GM18520 (cell line): Measurements from ENCODE around the gene CIC.

Source experiments
- ATAC-seq: cut with Tn5 transposase; IDR thresholded peaks from one replicate; pipeline ENCODE4 v1.9.1; 2021; ENCODE audit not compliant: unreplicated experiment

The CIC gene

DNA sequence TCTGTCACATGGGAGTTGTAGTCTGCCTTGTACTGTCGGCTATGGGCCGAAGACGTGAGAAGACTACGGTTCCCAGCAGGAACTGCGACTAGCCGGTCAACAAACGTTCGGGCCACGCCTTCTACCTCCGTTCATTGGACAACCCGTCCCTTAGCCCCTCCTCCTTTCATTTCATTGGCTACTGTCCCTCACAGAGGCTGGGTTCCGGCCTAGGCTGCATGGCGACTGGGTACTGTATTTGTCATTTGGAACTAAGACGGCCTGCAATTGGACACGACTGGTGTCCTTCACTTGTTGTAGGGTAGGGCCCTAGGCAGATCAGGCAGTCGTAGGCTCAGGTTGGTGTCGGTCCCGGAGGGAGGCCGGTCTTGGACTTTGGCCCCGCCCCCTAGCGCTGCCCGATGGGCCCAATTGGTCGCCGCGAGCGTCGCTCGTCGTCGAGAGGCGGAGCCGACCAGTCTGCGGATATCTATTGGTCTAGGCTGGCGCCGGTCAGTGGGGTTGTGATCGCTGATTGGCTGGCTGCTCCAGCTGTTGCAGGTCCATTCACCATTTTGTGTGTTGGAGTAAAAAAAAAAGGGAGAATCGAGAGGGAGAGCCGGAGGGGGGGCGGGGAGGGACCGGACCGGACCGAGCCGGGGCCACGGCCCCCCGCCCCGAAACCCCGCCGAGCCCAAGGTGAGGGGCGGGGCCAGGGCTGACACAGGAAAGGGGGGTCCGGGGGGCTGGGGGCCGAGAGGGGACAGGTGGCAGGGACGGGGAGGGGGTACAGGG, at the start of gene CIC:
Gene CIC (plus strand): TSS at position 549 of the 774 bp plus-strand sequence. CDS start 2,532 bp downstream, outside the sequence.
- ATAC-seq = peak; percentile 70

DNA sequence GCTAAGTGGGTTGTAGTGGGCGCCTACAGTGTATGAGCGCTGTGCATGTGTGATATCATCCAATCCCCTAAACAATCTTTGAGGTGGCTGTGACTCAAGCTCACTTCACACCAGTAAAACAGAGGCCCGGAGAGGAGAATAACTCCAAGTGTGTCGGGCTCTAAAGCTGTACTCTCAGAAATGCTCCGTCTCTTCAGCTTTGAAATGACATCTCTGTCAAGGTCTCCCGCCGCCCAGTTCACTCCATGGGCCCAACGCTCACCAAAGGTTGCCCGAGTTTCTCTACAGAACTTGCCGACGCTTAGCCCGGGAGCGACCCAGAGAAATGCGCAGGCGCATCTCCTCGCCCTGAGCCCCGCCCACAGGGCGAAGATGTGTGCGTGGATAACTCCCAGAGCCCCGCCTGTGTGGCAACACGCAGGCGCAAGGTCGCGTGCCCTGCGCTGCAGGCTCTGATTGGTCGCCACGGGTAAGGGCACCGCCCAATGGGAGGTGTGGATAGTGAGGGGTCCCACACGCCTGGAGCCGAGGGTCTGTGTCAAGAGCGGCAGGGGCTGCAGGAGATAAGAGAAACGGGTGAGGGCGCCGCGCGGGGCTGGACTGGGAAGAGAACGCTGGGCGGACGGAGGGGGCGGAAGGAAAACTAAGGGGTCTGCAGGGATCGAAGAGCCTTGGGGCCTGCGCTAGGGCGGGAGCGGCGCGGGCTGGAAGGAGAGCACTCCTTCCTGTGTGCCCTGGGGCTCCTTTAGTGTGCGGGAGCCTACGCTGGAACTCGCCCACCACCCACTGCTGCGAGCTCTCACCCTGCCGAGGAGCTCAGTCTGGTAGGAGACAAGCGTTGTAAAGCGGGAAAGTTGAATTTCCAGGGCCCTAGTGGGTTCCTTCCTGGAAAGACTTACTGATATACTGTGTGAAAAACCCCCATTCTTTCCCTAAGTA, 49.0 kb upstream of the CIC start, which contains the start of gene ZNF526:
Gene ZNF526 (plus strand): TSS at position 501 of the 939 bp plus-strand sequence. CDS start 4,092 bp downstream, outside the sequence.
- peak; percentile 72 for ATAC-seq

DNA sequence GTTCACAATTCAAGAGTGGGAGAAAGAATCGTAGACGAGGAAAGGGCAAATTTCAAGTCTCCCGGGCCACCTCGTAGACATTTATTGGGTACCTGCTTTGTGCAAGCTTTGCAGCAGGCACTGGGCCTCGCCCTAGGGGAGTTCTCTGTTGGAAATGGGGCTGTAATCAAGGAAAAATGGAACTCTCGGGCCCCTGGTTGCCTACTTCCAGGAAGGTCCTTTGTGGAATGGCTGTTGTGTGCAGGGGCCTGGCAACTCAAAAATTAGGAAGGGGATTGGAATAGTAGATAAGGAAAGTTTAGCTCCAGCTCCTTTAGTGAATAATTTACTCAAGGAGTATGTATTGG, 48.3 kb upstream of the CIC start:
- no peak for ATAC-seq

DNA sequence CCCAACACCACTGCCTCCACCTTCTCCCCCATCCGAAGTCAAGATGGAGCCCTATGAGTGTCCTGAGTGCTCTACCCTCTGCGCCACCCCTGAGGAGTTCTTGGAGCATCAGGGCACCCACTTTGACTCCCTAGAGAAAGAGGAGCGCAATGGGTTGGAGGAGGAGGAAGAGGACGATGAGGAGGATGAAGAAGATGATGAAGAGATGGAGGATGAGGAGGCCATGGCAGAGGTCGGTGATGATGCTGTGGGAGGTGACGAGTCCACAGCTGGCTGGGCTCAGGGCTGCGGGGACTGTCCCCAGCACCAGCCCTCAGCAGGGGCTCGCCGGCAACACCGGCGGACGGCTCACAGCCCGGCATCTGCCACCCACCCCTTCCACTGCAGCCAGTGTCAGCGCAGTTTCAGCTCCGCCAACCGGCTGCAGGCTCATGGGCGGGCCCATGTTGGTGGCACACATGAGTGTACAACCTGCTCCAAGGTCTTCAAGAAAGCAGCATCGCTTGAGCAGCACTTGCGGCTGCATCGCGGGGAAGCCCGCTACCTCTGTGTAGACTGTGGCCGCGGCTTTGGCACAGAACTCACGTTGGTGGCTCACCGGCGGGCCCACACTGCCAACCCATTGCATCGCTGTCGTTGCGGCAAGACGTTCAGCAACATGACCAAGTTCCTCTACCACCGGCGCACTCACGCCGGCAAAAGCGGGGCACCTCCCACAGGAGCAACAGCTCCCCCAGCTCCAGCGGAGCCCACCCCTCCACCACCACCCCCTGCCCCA, 43.9 kb upstream of the CIC start:
- ATAC-seq = no peak

- no peak for ATAC-seq
Measured at GRCh38 chr19:42225718-42226292, 43.2 kb upstream of the CIC start.

DNA sequence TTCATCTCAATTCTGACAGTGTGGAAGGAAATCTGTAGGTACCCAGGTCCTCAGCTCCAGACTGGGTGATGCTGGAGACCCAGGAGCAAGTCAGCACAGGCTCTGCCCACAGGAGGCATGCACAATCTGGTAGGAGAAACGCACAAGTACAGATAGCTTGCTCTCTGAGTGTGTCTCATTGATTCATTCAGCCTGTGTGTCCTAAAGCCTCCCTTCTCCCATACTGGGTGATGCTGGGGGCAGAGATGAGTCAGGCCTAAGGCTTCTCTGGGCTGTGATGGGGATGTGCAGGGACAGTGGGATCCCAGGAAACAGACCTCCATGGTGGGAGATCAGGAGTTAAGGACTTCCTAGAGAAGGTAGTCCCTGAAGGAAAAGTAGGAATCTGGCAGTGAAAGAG, 42.2 kb upstream of the CIC start:
- no peak for ATAC-seq

- ATAC-seq = no peak
Measured at GRCh38 chr19:42228641-42229040, 40.4 kb upstream of the CIC start.

- no peak for ATAC-seq
Measured at GRCh38 chr19:42229301-42229854, 39.7 kb upstream of the CIC start.

GRCh38 chr19:42229855-42230351, 39.1 kb upstream of the CIC start:
- ATAC-seq = no peak

GRCh38 chr19:42230571-42230970, 38.5 kb upstream of the CIC start:
- ATAC-seq = no peak

GRCh38 chr19:42232435-42232834, 36.6 kb upstream of the CIC start:
- no peak for ATAC-seq

GRCh38 chr19:42233106-42233505, 35.9 kb upstream of the CIC start:
- no peak for ATAC-seq

DNA sequence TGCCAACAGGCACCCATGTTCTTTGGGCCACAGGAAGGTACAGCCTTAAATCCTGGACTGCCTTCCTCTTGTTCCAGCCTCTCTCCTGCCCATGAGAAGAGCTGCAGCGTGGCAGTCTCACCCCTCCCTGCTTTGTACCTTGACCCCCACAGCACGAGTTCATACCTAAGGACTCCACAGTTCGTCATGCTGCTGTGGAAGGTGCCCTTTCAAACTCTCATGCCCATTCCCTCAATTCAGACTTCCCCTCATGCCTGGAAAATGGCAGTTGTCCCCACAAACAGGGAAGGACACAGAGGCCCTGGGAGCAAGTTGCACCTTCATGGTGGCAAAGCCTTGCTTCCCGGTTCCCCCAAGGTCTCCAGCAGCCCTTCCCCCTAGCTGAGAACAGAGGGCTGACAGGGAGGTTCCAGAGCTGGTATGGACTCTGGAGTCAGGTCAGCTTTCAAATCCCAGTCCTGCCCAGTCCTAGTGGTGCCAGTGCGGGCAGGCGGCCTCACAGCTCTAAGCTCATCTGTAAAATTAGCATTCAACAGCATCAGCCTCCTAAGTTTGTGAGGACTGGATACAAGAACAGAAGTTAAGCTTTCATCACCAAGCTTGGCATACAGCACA, 35.3 kb upstream of the CIC start:
- no peak for ATAC-seq

GRCh38 chr19:42234364-42234763, 34.7 kb upstream of the CIC start:
- ATAC-seq = no peak

GRCh38 chr19:42235181-42235580, 33.9 kb upstream of the CIC start:
- no peak for ATAC-seq

GRCh38 chr19:42239544-42240220, 29.4 kb upstream of the CIC start:
- ATAC-seq = no peak

DNA sequence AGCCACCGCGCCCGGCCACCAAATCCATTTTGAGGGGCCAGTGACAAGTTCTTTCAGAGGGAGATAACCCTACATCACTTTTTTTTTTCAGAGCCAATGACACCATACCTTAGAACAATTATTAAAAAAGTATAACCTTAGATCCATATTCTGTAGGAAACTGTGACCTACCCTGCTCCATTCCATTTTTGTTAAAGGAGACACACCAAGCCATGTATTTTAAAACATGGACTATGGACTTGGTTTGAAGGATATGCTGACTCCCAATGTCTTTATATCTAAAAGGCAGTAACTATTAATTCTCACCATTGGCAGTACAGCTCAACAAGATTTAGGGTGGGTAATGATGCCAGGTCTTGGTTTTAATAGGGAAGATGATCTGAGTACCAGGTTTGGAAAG, 27.8 kb upstream of the CIC start:
- ATAC-seq = no peak

- ATAC-seq = peak; percentile 1
Measured at GRCh38 chr19:42242069-42242511, 27.0 kb upstream of the CIC start.
